IPS DF 4.7 (cell line): ENCODE data around the gene COL23A1.
A peak's percentile ranks its signal among the peaks of the same experiment; 100 is the strongest.
"Not testable (repeated sequence)": the region's sequence is repeated elsewhere in the genome, so short reads cannot be mapped to it uniquely, and the experiment has no call there.

Source experiments
- DNase-seq: peaks from one replicate; pipeline ENCODE4 v3.0.0-alpha.2; 2013; ENCODE audit warnings: low spot score; ENCODE audit errors: extremely low read depth

COL23A1 gene

DNA sequence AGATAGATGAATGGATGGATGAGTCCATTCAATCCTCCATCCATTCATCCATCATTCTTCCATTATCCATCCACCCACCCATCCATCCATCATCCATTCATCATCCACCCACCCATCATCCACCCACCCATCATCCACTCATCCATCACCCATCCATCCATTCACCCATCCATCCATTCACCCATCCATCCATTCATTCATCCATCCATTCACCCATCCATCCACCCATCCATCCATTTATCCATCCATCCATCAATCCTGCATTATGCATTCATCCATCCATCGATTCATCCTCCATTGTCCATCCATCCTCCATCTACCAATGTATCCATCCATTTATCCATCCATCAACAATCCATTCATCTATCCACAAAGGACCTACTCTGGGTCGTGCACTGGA is 344.8 kb downstream of the COL23A1 start:
- no peak for DNase-seq

- no peak for DNase-seq
Measured at GRCh38 chr5:178244576-178244975, 345.6 kb downstream of the COL23A1 start.

GRCh38 chr5:178242416-178242815 is 347.8 kb downstream of the COL23A1 start:
- DNase-seq, result no peak

- no peak for DNase-seq
Measured at GRCh38 chr5:178241688-178242231, 348.4 kb downstream of the COL23A1 start.

DNA sequence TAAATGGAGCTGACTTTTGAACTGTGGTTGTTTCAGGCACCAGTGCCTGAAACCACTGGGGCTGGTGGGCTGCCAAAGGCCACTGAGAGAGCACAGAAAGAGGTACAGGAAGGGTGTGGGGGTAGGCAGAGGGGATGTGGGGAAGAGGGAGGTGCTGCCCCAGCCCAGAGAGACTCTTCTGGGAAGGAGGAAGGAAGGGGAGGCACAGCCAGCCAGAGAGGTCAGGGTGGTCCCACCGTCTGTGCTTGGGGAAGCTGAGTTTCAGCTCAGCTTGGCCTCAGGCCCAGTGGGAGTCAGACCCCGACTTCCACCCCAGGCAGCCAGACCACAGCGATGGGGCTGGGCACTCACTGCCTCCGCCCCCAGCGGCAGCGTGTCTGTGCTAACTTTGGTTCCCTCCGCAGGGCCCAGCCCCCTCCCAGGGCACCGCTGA is 348.9 kb downstream of the COL23A1 start:
- no peak for DNase-seq

DNA sequence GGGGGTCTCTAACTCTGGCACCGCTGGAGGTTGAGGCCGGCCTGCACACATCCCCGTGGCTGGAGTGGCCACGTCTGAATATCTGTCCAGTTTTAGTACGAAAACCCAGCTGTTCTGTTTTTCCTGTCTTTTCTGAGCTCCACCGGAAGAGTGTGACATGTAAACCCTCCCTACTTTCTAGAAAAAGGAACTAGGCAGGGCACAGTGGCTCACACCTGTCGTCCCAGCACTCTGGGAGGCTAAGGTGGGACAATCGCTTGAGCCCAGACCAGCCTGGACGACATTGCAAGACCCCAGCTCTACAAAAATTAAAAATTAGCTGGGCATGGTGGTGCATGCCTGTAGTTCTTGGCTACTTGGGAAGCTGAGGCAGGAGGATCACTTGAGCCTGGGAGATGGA is 349.4 kb downstream of the COL23A1 start:
- no peak for DNase-seq

DNA sequence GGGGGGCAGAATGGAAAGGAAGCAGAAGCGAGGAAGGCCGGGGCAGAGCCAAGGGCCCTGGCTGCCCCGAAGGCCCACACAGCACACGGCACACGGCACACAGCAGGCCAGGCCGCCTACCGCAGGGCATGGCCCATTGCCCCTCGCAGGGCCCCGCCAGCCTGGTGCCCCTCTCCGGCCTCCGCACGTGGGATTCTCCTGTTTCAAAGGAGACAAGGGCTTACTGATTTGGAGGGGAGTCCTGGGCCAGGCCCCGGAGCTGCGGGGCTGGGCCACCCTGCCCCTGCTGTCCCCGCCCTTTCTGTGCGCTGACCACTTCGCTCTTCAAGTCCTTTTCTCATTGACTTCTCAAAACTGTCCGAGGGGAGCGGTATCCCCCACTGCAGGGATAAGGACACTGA is 349.9 kb downstream of the COL23A1 start:
- DNase-seq, result no peak

- DNase-seq, result not testable (repeated sequence)
Measured at GRCh38 chr5:178239626-178240301, 350.4 kb downstream of the COL23A1 start.

- DNase-seq, result no peak
Measured at GRCh38 chr5:178238711-178239592, 351.2 kb downstream of the COL23A1 start.

- DNase-seq, result no peak
Measured at GRCh38 chr5:178238313-178238635, 351.9 kb downstream of the COL23A1 start.

DNA sequence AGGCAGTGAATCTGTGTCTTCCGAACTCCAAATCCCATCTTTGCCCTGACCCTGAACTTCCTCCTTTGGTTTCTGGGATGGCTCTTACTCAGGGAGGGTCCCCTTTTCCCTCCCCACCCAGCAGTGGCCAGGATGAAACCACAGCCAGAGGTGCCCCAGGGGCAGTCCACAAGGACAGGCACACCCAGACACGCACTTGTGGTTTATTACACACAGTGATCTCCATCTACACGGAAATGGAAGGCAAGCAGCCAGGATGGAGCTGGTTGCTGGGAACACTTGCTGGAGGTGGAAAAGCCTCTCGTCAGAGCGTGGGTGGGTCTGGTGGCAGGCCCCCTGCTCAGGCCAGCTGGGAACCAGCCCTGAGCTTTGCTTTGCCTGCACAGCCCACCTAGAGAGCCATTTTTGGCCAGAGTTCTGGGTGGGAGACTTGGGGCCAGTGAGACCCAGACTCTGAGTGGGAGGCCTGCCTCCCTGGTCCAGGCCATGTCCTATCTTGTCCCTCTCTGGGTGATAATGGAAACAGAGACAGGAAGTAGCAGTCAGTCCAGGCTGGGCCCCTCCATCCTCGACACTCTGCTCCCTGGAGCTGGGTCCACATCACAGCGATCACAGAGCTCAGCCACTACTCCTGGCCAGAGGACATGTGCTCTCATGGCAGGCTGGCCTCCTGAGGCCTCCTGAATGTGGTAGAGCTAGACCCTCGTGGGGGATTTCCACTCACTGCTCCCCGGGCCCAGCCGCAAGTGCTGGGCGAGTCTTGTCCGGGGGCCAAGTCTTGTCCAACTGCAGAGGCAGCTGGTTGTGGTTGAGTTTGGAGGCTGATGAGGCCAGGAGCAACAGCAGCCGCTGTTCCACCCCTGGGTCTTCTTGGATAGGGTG is 352.5 kb downstream of the COL23A1 start:
- DNase-seq, result no peak

DNA sequence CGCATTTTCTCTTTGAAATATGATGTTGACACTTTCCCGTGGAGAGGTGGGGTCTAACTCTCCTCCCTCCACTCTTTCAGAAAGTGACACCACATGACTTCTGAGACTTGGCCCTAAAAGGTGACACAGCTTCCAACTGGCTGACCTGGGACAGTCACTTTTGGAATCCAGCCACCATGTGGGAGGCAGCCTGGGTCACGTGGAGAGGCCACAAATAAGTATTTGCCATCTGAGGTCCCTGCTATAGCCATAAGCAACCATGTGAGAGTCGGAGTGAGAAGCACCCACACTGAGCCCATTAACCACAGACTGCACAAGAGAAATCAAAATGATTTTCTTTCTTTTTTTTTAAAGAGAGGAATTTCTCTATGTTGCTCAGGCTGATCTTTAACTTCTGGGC is 353.5 kb downstream of the COL23A1 start:
- DNase-seq, result no peak

DNA sequence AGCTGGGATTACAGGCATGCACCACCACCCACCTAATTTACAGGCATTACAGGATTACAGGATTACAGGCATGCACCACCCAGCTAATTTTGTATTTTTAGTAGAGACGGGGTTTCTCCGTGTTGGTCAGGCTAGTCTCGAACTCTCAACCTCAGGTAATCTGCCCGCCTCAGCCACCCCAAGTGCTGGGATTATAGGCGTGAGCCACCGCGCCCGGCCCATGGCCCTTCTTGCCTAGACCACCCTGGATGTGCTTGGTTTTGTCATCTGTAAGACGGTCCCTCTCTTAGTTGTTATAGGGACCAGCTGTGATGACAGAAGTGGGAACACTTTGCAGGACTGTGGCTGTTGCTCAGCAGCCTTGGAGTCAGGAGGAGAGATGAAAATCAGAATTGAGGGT is 354.1 kb downstream of the COL23A1 start:
- DNase-seq, result no peak

DNA sequence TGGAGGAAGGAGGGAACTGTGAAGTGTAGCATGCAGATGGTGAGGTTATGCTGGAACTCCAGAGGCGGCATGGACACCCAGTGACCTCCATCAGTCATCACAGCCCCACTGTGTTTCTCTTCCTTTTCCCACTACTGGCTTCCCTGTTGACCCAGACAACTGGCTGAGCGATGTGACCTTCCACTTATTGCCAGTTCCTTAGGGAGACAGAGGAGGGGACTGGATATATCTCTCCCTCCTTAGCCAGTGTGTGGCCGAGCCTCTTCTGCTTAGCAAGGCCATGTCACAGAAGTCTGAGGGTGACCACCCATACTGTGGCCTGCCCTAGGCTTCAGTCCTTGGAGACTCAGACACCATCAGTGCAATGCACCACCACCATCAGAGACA is 354.6 kb downstream of the COL23A1 start:
- no peak for DNase-seq

DNA sequence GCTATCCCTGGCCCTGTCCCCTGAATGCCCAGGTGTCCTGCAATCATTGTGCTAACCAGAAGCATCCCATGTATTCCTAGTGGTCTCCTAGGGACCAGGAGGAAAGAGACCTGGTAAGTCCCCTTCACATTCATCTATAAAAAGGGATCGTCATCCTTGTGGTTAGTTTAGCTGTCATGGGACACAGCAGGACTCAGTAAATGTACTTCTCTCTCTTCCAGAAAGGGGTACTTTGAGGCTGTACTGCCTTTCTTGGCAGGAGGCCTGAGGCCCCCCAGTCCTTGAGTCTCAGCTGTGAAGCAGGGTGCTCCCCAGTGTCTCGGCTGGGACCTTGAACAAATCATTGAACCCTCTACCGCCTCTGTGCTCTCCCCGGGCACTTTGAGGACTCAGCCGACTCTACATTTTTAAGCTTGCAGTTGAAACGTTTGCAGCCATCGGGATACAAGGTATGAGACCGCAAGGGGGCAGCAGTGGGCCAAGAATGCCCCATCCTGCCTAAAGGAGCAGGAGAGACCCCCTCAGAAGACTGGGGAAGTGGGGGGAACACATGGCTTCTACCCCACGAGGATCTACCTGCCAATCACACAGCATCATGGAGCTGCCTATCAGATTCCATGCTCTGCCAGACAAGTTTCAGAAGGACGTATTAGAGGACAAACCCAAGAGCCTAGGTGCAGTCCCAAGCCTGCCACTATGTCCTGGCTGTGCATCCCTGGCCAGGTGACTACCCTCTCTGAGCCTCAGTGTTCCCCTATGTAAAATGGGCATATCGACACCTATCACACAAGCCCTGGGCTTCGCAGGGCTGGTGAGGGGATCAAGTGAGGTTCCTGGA is 355.2 kb downstream of the COL23A1 start:
- DNase-seq, result peak; percentile 68

DNA sequence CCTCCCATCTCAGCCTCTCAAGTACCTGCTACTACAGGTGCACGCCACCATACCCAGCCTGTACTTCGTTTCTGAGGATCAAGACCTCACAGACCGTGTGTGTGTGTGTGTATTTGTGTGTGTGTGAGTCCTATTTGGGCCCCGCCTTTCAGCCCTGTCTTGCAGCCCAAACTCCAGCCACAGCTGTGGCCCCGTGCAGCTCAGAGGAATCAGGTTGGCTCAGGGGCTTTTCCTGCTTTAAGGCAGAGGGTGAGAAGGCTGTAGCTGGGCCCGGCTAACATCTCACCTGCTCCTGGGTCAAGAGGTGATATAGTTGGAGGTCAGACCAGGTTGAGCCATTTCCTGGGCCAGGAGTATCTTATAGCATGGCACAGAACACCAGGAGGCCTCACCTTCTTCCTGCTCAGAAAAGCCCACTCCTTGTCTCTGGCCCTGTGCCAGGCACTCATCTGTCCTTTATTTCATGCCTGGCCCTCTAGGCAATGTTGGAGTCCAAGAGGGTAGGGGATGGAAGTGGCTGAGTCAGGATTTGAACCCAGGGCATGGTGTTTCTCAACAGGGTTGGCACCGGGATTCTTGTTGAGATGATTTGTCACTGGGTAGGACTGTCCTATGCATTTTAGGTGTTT is 356.0 kb downstream of the COL23A1 start:
- DNase-seq, result no peak

DNA sequence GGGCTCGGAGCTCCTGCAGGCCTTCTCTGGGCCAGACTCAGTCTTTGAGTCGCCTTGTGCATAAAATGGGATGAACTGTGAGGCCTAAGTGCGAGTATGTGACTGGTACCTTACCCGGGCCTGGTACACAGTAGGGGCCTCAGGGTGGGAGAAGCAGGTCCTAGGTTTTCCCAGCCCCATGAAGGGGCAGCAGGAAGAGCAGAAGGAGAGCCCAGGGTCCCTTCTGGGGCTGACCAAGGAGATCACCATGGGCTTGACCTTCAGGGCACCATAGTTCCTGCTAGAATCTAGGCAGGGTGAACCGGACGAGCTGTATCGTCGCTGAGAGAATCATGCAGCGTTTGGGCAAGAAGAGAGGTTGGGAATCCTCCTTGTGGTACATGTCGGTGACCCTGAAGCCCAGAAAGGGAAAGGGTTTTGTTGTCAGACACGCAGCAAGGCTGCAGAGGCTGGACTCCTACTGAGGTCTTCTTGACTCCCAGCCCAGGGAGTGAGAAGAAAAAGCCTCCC is 357.2 kb downstream of the COL23A1 start:
- DNase-seq, result no peak

- no peak for DNase-seq
Measured at GRCh38 chr5:178232124-178232919, 357.9 kb downstream of the COL23A1 start, which contains the start of gene PHYKPL. PHYKPL (minus strand) TSS chr5:178232802; CDS start chr5:178232550, 252 bp downstream.

- DNase-seq, result no peak
Measured at GRCh38 chr5:178231539-178232123, 358.6 kb downstream of the COL23A1 start.
